PFSK-1 (cell line): ENCODE results near the gene THRB.

Source experiments
- FOXP2 ChIP-seq: optimal IDR thresholded peaks from 2 replicates; pipeline ENCODE3; 2011; ENCODE audit warnings: borderline replicate concordance, control low read depth, inconsistent platforms; ENCODE audit not compliant: insufficient read depth; ENCODE audit errors: extremely low read length, extremely low read depth
- POLR2AphosphoS5 ChIP-seq: IDR thresholded peaks from 2 replicates; pipeline ENCODE4 v1.6.1; 2012; ENCODE audit warnings: low read depth, mild to moderate bottlenecking, control low read depth, low read length, moderate library complexity
- REST ChIP-seq, 2 experiments: IDR thresholded peaks; 2 replicates each; pipeline versions ENCODE4 v1.6.1 to v1.8.0; 2011 to 2012; ENCODE audit warnings: low read depth in 2 of 2, low read length in 2 of 2, control low read depth in 1 of 2, inconsistent platforms in 1 of 2, mild to moderate bottlenecking in 1 of 2, moderate library complexity in 1 of 2; ENCODE audit not compliant: insufficient read depth in 1 of 2
- SIN3A ChIP-seq: IDR thresholded peaks from 2 replicates; pipeline ENCODE4 v1.6.1; 2012; ENCODE audit warnings: mild to moderate bottlenecking, low read length, moderate library complexity, borderline replicate concordance; ENCODE audit not compliant: insufficient read depth
- TAF1 ChIP-seq: IDR thresholded peaks from 2 replicates; pipeline ENCODE4 v1.6.1; 2012; ENCODE audit warnings: low read length, control low read depth, borderline replicate concordance; ENCODE audit not compliant: insufficient read depth

Gene THRB

DNA sequence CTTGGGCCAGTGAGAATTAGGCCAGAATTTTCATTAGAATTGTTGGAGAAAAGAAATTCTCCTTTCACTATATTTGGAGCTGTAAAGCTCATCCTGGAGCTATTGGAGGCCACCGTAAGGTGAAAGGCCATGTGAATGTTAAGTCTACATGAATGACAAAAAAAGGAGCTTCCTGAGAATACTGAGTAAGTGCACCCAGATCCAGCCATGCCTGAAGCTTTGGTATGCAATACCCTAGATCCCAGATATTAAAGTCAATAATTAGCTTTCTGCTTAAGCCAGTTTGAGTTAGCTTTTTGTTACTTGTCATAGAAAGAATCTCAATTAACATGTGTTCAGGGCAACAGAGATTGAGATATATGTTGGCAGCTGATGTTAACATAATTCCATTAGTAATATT lies 377.1 kb downstream of the THRB start:
- TF ChIP-seq REST (IDR thresholded peaks at IDR 0.05; ENCODE audit: insufficient read depth in 1 of 2, low read depth in 2 of 2, low read length in 2 of 2) = no peak
- TF ChIP-seq POLR2AphosphoS5 = no peak
- TF ChIP-seq SIN3A = no peak

GRCh38 chr3:24111711-24112110 lies 382.9 kb downstream of the THRB start:
- TF ChIP-seq SIN3A = no peak
- no peak for TF ChIP-seq POLR2AphosphoS5
- no peak for TF ChIP-seq TAF1
- TF ChIP-seq FOXP2 = no peak
- TF ChIP-seq REST (IDR thresholded peaks at IDR 0.05; ENCODE audit: insufficient read depth in 1 of 2, low read depth in 2 of 2, low read length in 2 of 2) = no peak

- no peak for TF ChIP-seq POLR2AphosphoS5
- TF ChIP-seq SIN3A = no peak
- no peak for TF ChIP-seq FOXP2
- TF ChIP-seq REST (IDR thresholded peaks at IDR 0.05; ENCODE audit: insufficient read depth in 1 of 2, low read depth in 2 of 2, low read length in 2 of 2) = no peak
- TF ChIP-seq TAF1 = no peak
Observed at GRCh38 chr3:24110051-24110450, 384.6 kb downstream of the THRB start.

GRCh38 chr3:24101676-24102168 lies 392.9 kb downstream of the THRB start:
- no peak for TF ChIP-seq REST (IDR thresholded peaks at IDR 0.05; ENCODE audit: insufficient read depth in 1 of 2, low read depth in 2 of 2, low read length in 2 of 2)
- no peak for TF ChIP-seq FOXP2
- TF ChIP-seq POLR2AphosphoS5 = no peak
- no peak for TF ChIP-seq TAF1
- TF ChIP-seq SIN3A = no peak

DNA sequence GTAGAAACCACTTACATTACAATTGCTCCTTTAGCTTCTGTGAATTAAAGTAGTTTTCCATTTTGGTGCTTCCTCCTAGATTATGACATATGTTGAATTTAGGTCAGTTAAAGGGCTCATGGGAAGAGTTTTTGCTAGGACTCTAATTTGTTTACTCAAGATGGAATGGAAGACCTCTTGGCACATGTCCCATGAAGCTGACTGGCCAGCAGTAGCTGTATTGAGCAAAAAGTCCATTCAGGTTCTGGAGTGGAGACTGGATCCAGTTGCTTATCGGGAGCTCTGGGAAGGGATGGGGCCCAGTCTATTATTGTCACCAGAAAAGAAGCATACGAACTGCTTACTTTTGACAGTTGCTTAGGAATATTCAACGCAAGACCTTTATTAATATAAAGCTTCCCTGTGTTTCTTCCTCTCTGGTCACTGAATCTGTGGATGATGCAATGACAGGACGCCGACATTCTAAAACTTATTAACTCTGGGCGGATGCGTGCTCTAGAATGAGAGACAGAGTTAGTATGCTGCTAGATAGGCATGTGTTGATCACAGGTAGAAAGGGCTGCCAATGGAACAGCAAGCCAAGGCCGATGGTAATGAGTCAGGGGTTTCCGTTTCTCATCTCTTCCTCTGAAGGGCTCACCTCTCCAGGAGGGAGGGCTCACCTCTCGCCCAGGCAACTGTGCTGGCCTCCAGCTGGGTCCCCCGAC lies 393.8 kb downstream of the THRB start:
- TF ChIP-seq TAF1 (no peak), REST (IDR thresholded peaks at IDR 0.05; ENCODE audit: insufficient read depth in 1 of 2, low read depth in 2 of 2, low read length in 2 of 2) (no peak), SIN3A (no peak), POLR2AphosphoS5 (no peak), FOXP2 (no peak)
